HepG2 (cell line): ENCODE results near the gene ATG13. TPM values are rescaled to one million over a fixed set of nuclear protein-coding genes. Genes with fewer than 3 reads are reported as not detected.

Source experiments
- FOXA1 ChIP-seq, 2 experiments: fragments of 450-650 bp in 1 of 2; sonication (generic) in 1 of 2; formaldehyde crosslinking in 1 of 2; IDR thresholded peaks; 2 replicates each; pipeline versions ENCODE4 v1.4.0 to v1.6.1; 2016 to 2020; ENCODE audit warnings: missing genetic modification reagents in 1 of 2
- FOXK2 ChIP-seq: fragments of 450-650 bp; IDR thresholded peaks from 2 replicates; pipeline ENCODE4 v1.6.1; 2016
- HIVEP1 ChIP-seq: sonication (generic); formaldehyde crosslinking; IDR thresholded peaks from 2 replicates; pipeline ENCODE4 v1.4.0; 2020; ENCODE audit warnings: mild to moderate bottlenecking, missing genetic modification reagents
- HNF1A ChIP-seq, 2 experiments: sonication (generic) in 1 of 2; formaldehyde crosslinking in 1 of 2; IDR thresholded peaks; 2 replicates each; pipeline versions ENCODE4 v1.4.0 to v1.6.1; 2016 to 2020; ENCODE audit warnings: borderline replicate concordance in 1 of 2, low read depth in 1 of 2, mild to moderate bottlenecking in 1 of 2, missing genetic modification reagents in 1 of 2
- KDM3A ChIP-seq: IDR thresholded peaks from 2 replicates; pipeline ENCODE4 v1.6.1; 2018; ENCODE audit warnings: low read depth, missing compliant biosample characterization
- KMT2A ChIP-seq: sonication (generic); formaldehyde crosslinking; IDR thresholded peaks from 2 replicates; pipeline ENCODE4 v1.4.0; 2020; ENCODE audit warnings: missing genetic modification reagents
- MAF1 ChIP-seq: sonication (generic); formaldehyde crosslinking; IDR thresholded peaks from 2 replicates; pipeline ENCODE4 v1.5.0; 2020; ENCODE audit warnings: missing genetic modification reagents, borderline replicate concordance
- NFIB ChIP-seq: sonication (generic); formaldehyde crosslinking; IDR thresholded peaks from 2 replicates; pipeline ENCODE4 v1.9.0; 2021; ENCODE audit warnings: missing genetic modification reagents, mild to moderate bottlenecking, borderline replicate concordance
- PCBP1 ChIP-seq: fragments of 200-400 bp; formaldehyde crosslinking; IDR thresholded peaks from 2 replicates; pipeline ENCODE4 v1.6.1; 2017; ENCODE audit warnings: mild to moderate bottlenecking, low read depth, low read length, borderline replicate concordance
- POLR2AphosphoS2 ChIP-seq: IDR thresholded peaks from 2 replicates; pipeline ENCODE4 v1.6.1; 2011; ENCODE audit warnings: low read depth, low read length, improper control_type of control experiment
- REXO4 ChIP-seq: sonication (generic); formaldehyde crosslinking; IDR thresholded peaks from 2 replicates; pipeline ENCODE4 v1.8.0; 2022; ENCODE audit warnings: missing genetic modification reagents, mild to moderate bottlenecking, borderline replicate concordance
- SMAD3 ChIP-seq: sonication (generic); formaldehyde crosslinking; IDR thresholded peaks from 2 replicates; pipeline ENCODE4 v1.4.0; 2020; ENCODE audit warnings: missing genetic modification reagents
- SMARCC2 ChIP-seq: fragments of 450-650 bp; IDR thresholded peaks from 2 replicates; pipeline ENCODE4 v1.6.1; 2017; ENCODE audit warnings: antibody characterized with exemption, mild to moderate bottlenecking
- TFAP4 ChIP-seq: sonication (generic); IDR thresholded peaks from 2 replicates; pipeline ENCODE4 v1.6.1; 2016; ENCODE audit warnings: low read depth, borderline replicate concordance
- ZNF282 ChIP-seq: fragments of 450-650 bp; IDR thresholded peaks from 2 replicates; pipeline ENCODE4 v1.6.1; 2018; ENCODE audit not compliant: partially characterized antibody
- ZNF550 ChIP-seq: sonication (generic); formaldehyde crosslinking; IDR thresholded peaks from 2 replicates; pipeline ENCODE4 v1.4.0; 2020; ENCODE audit warnings: mild to moderate bottlenecking, missing genetic modification reagents, borderline replicate concordance
- ZNF552 ChIP-seq: sonication (generic); formaldehyde crosslinking; IDR thresholded peaks from 2 replicates; pipeline ENCODE4 v1.9.0; 2022; ENCODE audit warnings: missing genetic modification reagents, mild to moderate bottlenecking, borderline replicate concordance
- ZNF567 ChIP-seq: sonication (generic); formaldehyde crosslinking; IDR thresholded peaks from 2 replicates; pipeline ENCODE4 v1.8.1; 2023; ENCODE audit warnings: mild to moderate bottlenecking, missing genetic modification reagents, borderline replicate concordance
- ZNF720 ChIP-seq: sonication (generic); formaldehyde crosslinking; IDR thresholded peaks from 2 replicates; pipeline ENCODE4 v1.4.0; 2020; ENCODE audit warnings: missing genetic modification reagents
- ZNF781 ChIP-seq: sonication (generic); formaldehyde crosslinking; IDR thresholded peaks from 2 replicates; pipeline ENCODE4 v1.5.1; 2020; ENCODE audit warnings: borderline replicate concordance, mild to moderate bottlenecking, missing genetic modification reagents; ENCODE audit errors: not compliant biosample characterization
- ZNF800 ChIP-seq: sonication (generic); formaldehyde crosslinking; IDR thresholded peaks from 2 replicates; pipeline ENCODE4 v1.4.0; 2020; ENCODE audit warnings: missing genetic modification reagents
- polyA plus RNA-seq, 8 experiments: library from polyadenylated mRNA; depleted of rRNA in 3 of 8; stranded (reverse) in 7 of 8; unstranded in 1 of 8; fragments of >200 nt; fragmentation: Illumina TruSeq in 4 of 8; extraction: Trizol in 4 of 8; gene quantifications; 2 replicates each; pipeline versions ENCODE4 v1.2.1 to v1.2.3, GENCODE V29; 2011 to 2016; ENCODE audit warnings: low read depth in 4 of 8, missing spikeins in 1 of 8, mixed read lengths in 1 of 8; ENCODE audit not compliant: insufficient read depth in 1 of 8
- total RNA-seq, 5 experiments: library from RNA; depleted of rRNA; stranded (reverse); fragments of >200 nt; fragmentation: Illumina TruSeq; extraction: Trizol; gene quantifications; 2 replicates each; pipeline ENCODE4 v1.2.3, GENCODE V29; 2016; ENCODE audit warnings: low read depth in 1 of 5

Gene ATG13
- total and polyA plus RNA-seq, 2 of the 13 experiments (the other 11 are each of a cell fraction or from before 2014, with no cell fraction given) = 55.0 to 77.3 TPM

- TF ChIP-seq NFIB (CRISPR knock-in tag) (no peak), HIVEP1 (no peak), MAF1 (no peak), PCBP1 (peak; percentile 92; the same call in 1 of the 2 replicates), TFAP4 (peak; percentile 67; the same call in 1 of the 2 replicates), FOXK2 (peak; percentile 74), ZNF800 (CRISPR knock-in tag) (peak; percentile 54; the same call in 1 of the 2 replicates), FOXA1 (IDR thresholded peaks at IDR 0.05) (peak; percentile 37; the same call in 1 of the 2 replicates), FOXA1 (CRISPR knock-in tag; IDR thresholded peaks at IDR 0.05) (peak; percentile 93), ZNF720 (CRISPR knock-in tag) (no peak), REXO4 (no peak), SMARCC2 (no peak), ZNF282 (no peak), KDM3A (CRISPR knock-in tag) (peak; percentile 57; the same call in 1 of the 2 replicates), POLR2AphosphoS2 (no peak), SMAD3 (CRISPR knock-in tag) (peak; percentile 71), HNF1A (IDR thresholded peaks at IDR 0.05; ENCODE audit: low read depth) (no peak; the same call in none of the 2 replicates), HNF1A (CRISPR knock-in tag; IDR thresholded peaks at IDR 0.05; ENCODE audit: borderline replicate concordance) (peak; percentile 69; the same call in 1 of the 2 replicates), KMT2A (CRISPR knock-in tag) (peak; percentile 85), ZNF550 (CRISPR knock-in tag) (no peak), ZNF567 (CRISPR knock-in tag) (no peak; the same call in 1 of the 2 replicates), ZNF552 (CRISPR knock-in tag) (0 out of 2 replicates have a peak, but pooled peaks have one; percentile 50), ZNF781 (CRISPR knock-in tag) (peak; percentile 17)
Observed at GRCh38 chr11:46700241-46701077, 83.1 kb downstream of the ATG13 start, which contains the start of the genes ARHGAP1 and ZNF408 (continued).
